ENCODE data around the gene CBFA2T2. TPM values are rescaled to one million over a fixed set of nuclear protein-coding genes. Genes with fewer than 3 reads are reported as not detected.

The CBFA2T2 gene
- total and polyA plus RNA-seq, 10 of the 15 experiments (the other 5 are each of a cell fraction or from before 2014, with no cell fraction given) = 0.61 to 8.6 (median 5.5) TPM

DNA sequence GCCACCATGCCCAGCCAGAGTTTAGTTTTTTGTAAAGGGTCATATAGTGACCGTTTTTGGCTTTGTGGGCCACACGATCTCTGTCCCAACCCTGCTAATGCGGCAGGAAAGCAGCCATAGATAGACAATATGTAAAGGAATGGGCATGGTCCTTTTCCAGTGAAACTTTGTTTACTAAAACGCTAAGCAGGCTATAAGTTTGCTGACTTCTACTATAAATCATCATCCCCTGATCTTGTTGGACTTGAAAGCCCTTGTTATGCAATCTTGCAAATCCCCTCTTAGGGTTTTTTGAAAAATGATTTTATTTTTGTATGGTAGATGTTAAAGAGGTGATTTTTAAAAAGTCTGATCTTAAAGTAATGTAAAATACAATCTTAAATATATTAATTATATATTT lies 63.6 kb downstream of the CBFA2T2 start:
- ChIA-PET CTCF (interaction anchor here (1.0 to 1.2 kb wide), 3 partner anchors 13 to 115 kb away, joined by 3 to 4 read pairs (median 3); no protein-coding TSS in a partner anchor), RAD21 (ENCODE audit: unreplicated experiment) (no interaction called here), POLR2A (interaction anchor here (0.6 to 1.3 kb wide), 2 partner anchors 8 to 9 kb away, joined by 3 to 5 read pairs; no protein-coding TSS in a partner anchor), SMC1A (ENCODE audit: uncharacterized antibody, unreplicated experiment) (interaction anchor here (0.7 to 1.7 kb wide), 3 partner anchors 8 to 42 kb away, joined by 3 to 6 read pairs (median 4); no protein-coding TSS in a partner anchor)
- ATAC-seq (no peak), FAIRE-seq (no peak), DNase-seq (ENCODE audit: low read depth, low spot score) (no peak)
- Histone ChIP-seq H4K20me1 (ENCODE audit: control insufficient read depth, insufficient read depth) (no peaks in the 10 kb centered on the region), H3K4me1 (ENCODE audit: control insufficient read depth, insufficient read depth, low read length) (peaks cover 15% of the 10 kb centered on the region), H3K27ac (ENCODE audit: control insufficient read depth, insufficient read depth) (peak overlapping the region; percentile 15), H3K9ac (ENCODE audit: control insufficient read depth, insufficient read depth, low read length) (no peak overlapping the region), H3K36me3 (ENCODE audit: control insufficient read depth in 2 of 2, insufficient read depth in 2 of 2, low read length in 1 of 2) (no peaks in the 10 kb centered on the region; a peak in 1 of 4 replicates), H2AFZ (ENCODE audit: control insufficient read depth, low read depth, low read length) (no peak overlapping the region), H3K79me2 (ENCODE audit: control insufficient read depth, insufficient read depth, low read length) (no peaks in the 10 kb centered on the region; the same call in 1 of the 2 replicates), H3K27me3 (replicated peaks in 1 of 2; ENCODE audit: control insufficient read depth in 2 of 2, insufficient read depth in 2 of 2, low read length in 1 of 2) (no peaks in the 10 kb centered on the region), H3K4me3 (no peak overlapping the region), H3K4me2 (ENCODE audit: control insufficient read depth, insufficient read depth) (no peak overlapping the region), H3K9me3 (replicated peaks; ENCODE audit: control insufficient read depth, insufficient read depth, low read length) (no peaks in the 10 kb centered on the region; the same call in 2 of the 3 replicates)
- intact Hi-C loops (cut with micrococcal nuclease; ENCODE audit: unreplicated experiment) (no loop called here), in situ Hi-C loops (cut with MboI) (no loop called here)
- 99% methylated on average over 4 of the region's 4 CpGs for WGBS (ENCODE audit: insufficient coverage, insufficient replicate concordance, low lambda C conversion rate, missing lambda C conversion rate)
- BruUV-seq (replicated peaks) = no TSS peak
- TF ChIP-seq BRCA1 (IDR thresholded peaks at IDR 0.05; ENCODE audit: low read depth, low read length) (no peak), SMC3 (IDR thresholded peaks at IDR 0.05; ENCODE audit: borderline replicate concordance, low read length) (no peak), BHLHE40 (IDR thresholded peaks at IDR 0.05; ENCODE audit: borderline replicate concordance in 1 of 2, low read depth in 2 of 2, low read length in 1 of 2) (no peak), RCOR1 (conservative IDR thresholded peaks at IDR 0.05; ENCODE audit: low read depth, low read length) (no peak), ZNF207 (IDR thresholded peaks at IDR 0.05; ENCODE audit: borderline replicate concordance) (no peak), MTA3 (IDR thresholded peaks at IDR 0.05; ENCODE audit: borderline replicate concordance, low read length) (no peak), CEBPB (IDR thresholded peaks at IDR 0.05; ENCODE audit: borderline replicate concordance in 1 of 2, low read depth in 2 of 2, low read length in 2 of 2) (no peak), KDM1A (IDR thresholded peaks at IDR 0.05; ENCODE audit: borderline replicate concordance) (no peak), HDAC6 (IDR thresholded peaks at IDR 0.05; ENCODE audit: unreplicated experiment) (no peak), CHD2 (IDR thresholded peaks at IDR 0.05; ENCODE audit: borderline replicate concordance, low read depth, low read length) (no peak)
- TF ChIP-seq, protein P1, sequence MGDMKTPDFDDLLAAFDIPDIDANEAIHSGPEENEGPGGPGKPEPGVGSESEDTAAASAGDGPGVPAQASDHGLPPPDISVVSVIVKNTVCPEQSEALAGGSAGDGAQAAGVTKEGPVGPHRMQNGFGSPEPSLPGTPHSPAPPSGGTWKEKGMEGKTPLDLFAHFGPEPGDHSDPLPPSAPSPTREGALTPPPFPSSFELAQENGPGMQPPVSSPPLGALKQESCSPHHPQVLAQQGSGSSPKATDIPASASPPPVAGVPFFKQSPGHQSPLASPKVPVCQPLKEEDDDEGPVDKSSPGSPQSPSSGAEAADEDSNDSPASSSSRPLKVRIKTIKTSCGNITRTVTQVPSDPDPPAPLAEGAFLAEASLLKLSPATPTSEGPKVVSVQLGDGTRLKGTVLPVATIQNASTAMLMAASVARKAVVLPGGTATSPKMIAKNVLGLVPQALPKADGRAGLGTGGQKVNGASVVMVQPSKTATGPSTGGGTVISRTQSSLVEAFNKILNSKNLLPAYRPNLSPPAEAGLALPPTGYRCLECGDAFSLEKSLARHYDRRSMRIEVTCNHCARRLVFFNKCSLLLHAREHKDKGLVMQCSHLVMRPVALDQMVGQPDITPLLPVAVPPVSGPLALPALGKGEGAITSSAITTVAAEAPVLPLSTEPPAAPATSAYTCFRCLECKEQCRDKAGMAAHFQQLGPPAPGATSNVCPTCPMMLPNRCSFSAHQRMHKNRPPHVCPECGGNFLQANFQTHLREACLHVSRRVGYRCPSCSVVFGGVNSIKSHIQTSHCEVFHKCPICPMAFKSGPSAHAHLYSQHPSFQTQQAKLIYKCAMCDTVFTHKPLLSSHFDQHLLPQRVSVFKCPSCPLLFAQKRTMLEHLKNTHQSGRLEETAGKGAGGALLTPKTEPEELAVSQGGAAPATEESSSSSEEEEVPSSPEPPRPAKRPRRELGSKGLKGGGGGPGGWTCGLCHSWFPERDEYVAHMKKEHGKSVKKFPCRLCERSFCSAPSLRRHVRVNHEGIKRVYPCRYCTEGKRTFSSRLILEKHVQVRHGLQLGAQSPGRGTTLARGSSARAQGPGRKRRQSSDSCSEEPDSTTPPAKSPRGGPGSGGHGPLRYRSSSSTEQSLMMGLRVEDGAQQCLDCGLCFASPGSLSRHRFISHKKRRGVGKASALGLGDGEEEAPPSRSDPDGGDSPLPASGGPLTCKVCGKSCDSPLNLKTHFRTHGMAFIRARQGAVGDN (IDR thresholded peaks at IDR 0.05) = no peak
- TF ChIP-seq, protein P2, sequence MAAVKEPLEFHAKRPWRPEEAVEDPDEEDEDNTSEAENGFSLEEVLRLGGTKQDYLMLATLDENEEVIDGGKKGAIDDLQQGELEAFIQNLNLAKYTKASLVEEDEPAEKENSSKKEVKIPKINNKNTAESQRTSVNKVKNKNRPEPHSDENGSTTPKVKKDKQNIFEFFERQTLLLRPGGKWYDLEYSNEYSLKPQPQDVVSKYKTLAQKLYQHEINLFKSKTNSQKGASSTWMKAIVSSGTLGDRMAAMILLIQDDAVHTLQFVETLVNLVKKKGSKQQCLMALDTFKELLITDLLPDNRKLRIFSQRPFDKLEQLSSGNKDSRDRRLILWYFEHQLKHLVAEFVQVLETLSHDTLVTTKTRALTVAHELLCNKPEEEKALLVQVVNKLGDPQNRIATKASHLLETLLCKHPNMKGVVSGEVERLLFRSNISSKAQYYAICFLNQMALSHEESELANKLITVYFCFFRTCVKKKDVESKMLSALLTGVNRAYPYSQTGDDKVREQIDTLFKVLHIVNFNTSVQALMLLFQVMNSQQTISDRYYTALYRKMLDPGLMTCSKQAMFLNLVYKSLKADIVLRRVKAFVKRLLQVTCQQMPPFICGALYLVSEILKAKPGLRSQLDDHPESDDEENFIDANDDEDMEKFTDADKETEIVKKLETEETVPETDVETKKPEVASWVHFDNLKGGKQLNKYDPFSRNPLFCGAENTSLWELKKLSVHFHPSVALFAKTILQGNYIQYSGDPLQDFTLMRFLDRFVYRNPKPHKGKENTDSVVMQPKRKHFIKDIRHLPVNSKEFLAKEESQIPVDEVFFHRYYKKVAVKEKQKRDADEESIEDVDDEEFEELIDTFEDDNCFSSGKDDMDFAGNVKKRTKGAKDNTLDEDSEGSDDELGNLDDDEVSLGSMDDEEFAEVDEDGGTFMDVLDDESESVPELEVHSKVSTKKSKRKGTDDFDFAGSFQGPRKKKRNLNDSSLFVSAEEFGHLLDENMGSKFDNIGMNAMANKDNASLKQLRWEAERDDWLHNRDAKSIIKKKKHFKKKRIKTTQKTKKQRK (IDR thresholded peaks at IDR 0.05; ENCODE audit: low read depth, low read length) = no peak
- TF ChIP-seq, protein P3, sequence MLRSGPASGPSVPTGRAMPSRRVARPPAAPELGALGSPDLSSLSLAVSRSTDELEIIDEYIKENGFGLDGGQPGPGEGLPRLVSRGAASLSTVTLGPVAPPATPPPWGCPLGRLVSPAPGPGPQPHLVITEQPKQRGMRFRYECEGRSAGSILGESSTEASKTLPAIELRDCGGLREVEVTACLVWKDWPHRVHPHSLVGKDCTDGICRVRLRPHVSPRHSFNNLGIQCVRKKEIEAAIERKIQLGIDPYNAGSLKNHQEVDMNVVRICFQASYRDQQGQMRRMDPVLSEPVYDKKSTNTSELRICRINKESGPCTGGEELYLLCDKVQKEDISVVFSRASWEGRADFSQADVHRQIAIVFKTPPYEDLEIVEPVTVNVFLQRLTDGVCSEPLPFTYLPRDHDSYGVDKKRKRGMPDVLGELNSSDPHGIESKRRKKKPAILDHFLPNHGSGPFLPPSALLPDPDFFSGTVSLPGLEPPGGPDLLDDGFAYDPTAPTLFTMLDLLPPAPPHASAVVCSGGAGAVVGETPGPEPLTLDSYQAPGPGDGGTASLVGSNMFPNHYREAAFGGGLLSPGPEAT (IDR thresholded peaks at IDR 0.05; ENCODE audit: low read depth) = no peak
